Dedifferentiated amniotic fluid mesenchymal stem cell (primary cell): Measurements from ENCODE around the gene CD63.

Experiments used
- DNase-seq: peaks from one replicate; pipeline ENCODE4 v3.0.0-alpha.2; 2016; ENCODE audit errors: extremely low spot score

Gene CD63

DNA sequence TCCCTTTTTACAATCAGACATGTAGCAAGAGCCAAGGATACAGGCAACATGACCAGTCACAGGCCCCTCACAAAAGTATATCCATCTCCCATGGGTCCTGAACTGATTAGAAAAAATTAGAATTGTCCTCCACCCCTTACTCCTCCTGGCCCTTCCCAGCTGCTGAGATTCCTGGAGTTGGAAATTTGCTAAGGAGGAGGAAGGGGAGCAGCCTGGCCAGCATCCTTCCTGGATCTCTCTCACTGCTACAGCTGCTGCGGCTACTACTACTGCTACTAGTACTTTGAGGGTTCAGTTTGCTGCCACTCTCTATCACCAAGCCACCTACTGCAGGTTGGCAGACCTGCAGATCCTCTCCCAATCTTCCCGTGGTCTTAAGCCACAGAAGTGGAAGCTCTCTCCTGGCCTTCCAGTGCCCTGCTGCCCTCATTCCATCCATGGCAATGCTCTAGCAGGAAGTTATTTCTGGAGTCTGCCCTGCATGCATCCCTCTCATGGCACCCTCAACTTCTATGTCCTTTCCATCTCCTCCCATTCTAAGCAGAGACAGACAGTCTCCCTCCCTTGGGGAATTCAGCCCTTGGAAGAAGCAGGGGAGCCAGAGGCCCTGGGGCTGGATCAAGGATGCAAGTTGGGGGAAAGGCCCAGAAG is 22.1 kb downstream of the CD63 start:
- DNase-seq, result no peak

DNA sequence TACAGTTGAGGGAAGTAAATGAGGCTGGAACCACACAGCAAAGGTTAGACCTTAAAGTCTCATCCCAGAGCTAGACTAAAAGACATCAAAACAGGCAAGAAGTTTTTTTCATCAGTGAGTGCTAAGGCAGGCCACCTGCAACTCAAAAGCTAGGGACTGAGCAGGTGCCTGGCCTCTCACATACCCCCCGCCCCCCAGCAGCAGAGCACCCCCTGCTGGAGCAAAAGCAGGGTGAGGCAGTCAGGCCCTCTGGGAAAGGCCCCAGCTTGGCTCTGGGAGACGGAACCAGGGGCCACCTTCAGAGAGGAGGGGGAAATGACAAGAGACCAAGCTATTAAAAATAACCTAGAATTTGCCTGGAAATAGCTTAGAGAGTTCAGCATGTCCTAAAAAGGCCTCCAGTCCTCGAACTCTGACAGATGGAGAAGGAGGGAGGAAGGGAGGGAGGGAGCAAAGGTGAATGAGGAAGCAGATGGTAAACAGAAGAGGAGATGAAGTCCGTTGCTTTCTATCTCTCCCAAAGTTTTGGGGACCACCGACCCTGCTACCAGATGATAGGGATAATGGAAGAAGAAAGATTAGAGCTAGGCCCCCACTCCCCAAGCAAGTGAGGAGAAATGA is 22.9 kb downstream of the CD63 start:
- no peak for DNase-seq

- DNase-seq, result no peak
Observed at GRCh38 chr12:55704824-55705718, 23.7 kb downstream of the CD63 start.

GRCh38 chr12:55703901-55704761 is 24.7 kb downstream of the CD63 start:
- no peak for DNase-seq

DNA sequence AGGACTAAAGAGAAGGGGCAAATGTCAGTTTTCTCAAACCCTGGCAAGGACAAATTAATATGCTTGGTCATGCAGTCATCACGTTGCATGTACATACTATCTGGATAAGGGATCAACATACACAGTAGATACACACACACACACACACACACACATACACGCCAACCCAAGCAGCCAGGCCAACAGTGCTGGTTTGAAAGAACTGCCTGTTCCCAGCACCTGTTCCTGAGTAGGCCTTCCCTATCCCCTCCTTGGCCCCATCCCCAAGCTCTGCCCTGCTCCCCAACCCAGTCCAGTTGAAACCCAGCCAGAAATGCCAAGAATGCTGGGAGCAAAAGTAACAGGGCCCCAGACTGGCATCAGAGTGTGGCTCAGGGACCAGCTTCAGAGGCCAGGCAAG is 25.5 kb downstream of the CD63 start:
- no peak for DNase-seq

DNA sequence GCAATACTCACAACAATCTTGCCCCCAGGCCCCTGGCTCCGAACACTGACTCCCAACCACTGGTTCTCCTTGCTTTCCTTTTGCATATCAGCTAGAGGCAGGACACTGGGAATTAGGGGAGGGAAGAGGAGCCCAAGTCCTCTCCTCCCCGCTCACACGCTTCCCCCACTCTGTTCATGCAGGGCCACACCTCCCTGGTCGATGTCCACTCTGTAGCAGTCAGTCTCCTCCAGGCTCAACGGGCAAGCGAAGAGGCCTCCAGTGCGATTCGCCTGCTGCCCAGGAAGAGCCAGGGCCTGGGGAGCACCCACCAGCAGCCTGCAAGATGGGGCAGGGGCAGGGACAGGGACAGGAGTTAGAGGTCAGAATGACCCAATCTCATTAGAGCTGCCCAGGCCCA is 25.9 kb downstream of the CD63 start:
- DNase-seq, result no peak

GRCh38 chr12:55700255-55701018 is 28.4 kb downstream of the CD63 start:
- no peak for DNase-seq

GRCh38 chr12:55699471-55700055 is 29.2 kb downstream of the CD63 start:
- no peak for DNase-seq

DNA sequence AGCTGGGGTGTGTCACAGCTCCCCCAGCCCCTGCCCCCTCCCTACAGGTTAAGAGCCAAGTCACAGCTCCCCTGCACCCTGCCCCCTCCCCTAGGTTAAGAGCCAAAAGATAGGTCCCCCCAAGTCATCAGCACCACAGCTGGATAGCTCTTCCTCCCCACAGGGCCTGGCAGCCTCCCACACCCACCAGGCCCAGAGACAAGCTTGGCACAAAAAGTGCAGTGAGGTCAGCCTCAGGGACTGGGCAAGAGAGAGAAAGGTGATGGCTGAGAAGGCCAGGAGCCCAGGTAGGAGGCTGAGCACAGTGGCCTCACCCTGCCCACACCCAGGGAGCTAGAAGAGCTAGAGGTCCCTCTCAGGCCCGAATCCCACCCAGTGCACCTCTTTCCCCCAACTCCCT is 29.8 kb downstream of the CD63 start:
- no peak for DNase-seq

DNA sequence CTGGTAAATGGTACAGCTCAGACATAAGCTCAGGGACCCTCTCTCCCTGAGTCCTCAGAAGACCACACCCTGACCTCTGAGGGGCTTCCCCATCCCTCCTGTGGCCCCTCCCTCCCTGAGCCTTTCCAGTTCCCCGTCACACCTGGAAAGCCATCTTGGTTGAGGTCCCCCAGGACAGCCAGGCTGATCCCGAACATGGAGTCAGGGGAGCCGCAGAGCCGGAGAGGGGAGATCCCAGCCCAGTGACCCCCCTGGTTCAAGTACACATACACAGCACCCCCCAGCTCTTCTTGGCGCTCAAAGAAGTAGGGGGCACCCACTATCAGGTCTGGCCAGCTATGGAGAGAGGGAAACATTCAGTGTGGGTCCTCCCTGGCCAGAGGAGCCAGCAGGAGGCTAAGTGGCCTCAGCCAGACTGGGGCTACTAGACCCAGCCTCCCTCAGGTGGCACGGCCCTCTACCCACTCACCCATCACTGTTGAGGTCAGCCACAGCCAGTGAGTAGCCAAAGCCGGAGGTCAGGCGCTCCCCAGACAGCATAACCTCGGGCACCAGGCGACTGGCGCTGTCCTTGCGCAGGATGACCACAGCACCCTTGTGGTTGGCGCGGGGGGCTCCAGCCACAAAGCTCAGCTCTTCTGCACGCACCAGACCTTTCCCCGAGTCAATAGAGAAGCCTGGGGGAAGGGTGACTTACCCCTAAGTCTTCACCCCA is 30.4 kb downstream of the CD63 start:
- no peak for DNase-seq

- no peak for DNase-seq
Observed at GRCh38 chr12:55697686-55698085, 31.1 kb downstream of the CD63 start.

DNA sequence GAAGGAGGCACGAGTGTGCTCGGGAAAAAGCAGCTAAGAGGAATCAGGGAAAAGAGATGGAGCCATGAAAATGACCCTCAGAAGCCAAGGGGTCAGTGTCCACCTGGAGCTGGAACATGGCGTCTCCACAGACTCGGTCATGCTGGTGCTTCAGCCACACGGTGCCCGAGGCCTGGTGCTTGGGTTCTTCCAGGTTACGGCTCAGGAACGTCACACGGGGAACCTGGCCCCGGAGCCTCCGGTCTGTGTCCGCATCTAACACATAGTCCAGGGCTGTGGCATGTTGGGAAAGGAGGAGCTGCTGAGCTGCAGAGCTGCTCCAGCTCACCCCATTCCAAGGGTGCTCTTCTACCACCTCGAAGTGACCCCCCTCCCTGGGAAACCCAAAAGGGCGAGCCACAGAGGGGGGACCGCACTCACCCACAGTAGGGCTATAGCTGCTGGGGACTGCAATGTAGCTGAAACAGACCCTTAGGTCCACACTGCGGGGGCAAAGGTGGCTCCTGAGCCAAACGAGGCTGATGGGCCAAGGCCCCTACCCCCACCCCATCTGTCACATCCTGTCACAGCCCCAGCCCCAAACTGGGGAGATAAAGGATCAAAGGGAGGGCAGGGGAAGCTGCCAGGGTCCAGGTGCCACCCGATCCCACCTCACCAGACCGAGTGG is 31.9 kb downstream of the CD63 start:
- no peak for DNase-seq

DNA sequence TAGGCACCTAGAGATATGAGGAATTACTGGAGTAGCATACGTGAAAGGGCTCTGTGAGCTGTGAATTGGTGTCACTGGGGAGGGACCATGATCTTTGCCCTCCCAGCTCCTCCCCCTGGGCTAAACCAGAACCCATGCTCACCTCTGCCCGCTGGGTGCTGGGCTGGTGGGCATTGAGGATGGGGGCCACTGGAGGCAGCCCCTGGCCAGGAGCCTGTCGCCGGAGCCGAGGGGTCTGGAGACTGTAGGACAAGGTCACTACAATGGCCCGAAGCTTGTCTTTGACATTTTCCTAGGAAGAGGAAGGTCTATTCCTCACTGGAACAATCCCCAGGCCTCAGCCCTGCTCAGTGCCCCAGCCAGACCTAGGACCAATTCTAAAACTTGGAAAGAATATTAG is 32.7 kb downstream of the CD63 start:
- no peak for DNase-seq

DNA sequence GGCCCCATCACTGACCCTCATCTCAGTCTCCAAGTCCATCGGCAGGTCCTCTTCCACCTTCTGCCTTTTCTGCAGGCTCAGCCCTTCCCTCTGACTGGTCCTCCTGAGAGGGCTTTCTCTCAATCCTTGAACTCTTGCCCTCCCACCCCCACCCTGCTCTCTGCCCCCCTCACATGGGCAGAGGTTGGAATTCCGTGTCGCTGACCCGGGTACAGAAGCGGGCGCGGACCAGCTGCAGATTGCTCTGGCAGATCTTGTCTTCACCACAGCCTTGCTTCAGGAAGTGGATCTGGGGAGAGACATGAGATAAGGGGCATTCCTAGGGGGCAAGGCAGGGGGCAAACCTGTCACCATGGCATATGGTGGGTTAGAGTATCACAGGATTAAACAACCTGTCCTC is 33.5 kb downstream of the CD63 start:
- DNase-seq, result no peak

- no peak for DNase-seq
Observed at GRCh38 chr12:55694651-55695050, 34.2 kb downstream of the CD63 start.

DNA sequence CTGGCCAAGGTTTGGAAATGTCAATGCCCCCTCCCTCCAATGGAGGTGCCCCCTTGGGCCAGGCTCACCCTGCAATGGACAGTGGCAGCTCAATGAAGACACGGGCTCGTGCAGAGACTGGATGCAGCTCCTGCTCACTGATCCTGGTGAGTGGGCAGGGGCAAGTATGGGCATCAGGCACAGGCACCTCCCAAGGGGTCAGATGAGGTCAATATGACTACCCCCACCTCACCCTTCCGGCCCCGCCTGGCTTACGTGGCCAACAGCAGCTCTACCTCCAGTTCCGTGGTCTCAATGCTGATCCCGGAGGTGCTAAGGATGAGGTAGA is 34.7 kb downstream of the CD63 start:
- DNase-seq, result no peak

- DNase-seq, result no peak
Observed at GRCh38 chr12:55693323-55694187, 35.3 kb downstream of the CD63 start.

DNA sequence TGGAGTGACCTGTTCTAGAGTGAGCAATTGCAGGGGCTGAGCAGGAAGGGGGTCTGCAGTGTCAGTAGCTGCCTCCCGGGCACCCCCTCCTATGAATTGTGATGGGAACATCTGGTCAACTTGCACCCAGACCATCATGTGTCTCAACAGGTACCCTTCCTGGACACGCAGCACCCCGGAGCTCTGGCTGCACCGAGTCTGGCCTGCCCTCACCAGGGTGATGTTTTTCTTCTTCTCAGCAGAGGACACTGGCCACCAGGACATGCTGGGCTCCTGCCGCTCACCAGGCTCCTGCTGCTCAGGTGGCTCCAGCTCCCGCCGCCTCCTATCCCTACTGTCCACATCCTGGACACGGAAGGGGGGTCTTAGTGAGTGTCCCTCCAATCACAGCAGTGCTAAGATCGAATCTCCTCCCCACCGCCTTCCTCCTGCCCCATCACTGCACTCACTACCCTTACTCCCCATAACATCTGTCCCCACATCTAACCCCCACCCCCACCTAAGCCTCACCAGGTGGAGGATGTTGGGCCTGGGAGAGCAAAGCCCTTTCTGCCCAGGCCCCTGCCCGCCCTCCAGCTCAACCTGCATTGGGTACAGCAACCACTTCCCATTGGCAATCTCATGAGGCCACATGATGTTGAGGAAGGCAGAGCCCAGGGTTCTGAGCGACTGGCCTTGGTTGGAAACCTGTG is 36.0 kb downstream of the CD63 start:
- DNase-seq, result no peak
